ENCODE data around the gene TIGD3. TPM values are rescaled to one million over a fixed set of nuclear protein-coding genes. Genes with fewer than 3 reads are reported as not detected.

Gene TIGD3
- polyA plus RNA-seq, 1 donor (not counting 4 experiments of a cell fraction or from before 2014, with no cell fraction given): not detected

GRCh38 chr11:65321076-65321475 lies 33.5 kb upstream of the TIGD3 start:
- Histone ChIP-seq H2AFZ (ENCODE audit: control insufficient read depth, low read length) (no peak overlapping the region), H3K27me3 (ENCODE audit: control insufficient read depth, extremely low read depth, insufficient read depth, low read length) (no peaks in the 10 kb centered on the region), H3K79me2 (ENCODE audit: control insufficient read depth, insufficient read depth, low read length) (peaks cover 62% of the 10 kb centered on the region), H3K27ac (ENCODE audit: control insufficient read depth, insufficient read depth, low read length) (no peak overlapping the region), H3K4me3 (ENCODE audit: control insufficient read depth in 2 of 3, extremely low read depth in 1 of 3, insufficient read depth in 2 of 3, low read depth in 1 of 3, low read length in 3 of 3) (no peak overlapping the region), H3K4me2 (ENCODE audit: control insufficient read depth, extremely low read depth, insufficient read depth, low read depth, low read length) (no peak overlapping the region), H3K36me3 (ENCODE audit: control insufficient read depth in 2 of 2, extremely low read depth in 1 of 2, insufficient read depth in 2 of 2, low read length in 2 of 2) (peaks cover 24 to 27% of the 10 kb centered on the region in 2 experiments), H3K9ac (ENCODE audit: control insufficient read depth, extremely low read depth, insufficient read depth, low read length) (no peak overlapping the region), H4K20me1 (ENCODE audit: control insufficient read depth, extremely low read depth, insufficient read depth, low read length) (peaks cover 16% of the 10 kb centered on the region), H3K4me1 (ENCODE audit: control insufficient read depth, extremely low read depth, insufficient read depth, low read length) (peaks cover 17% of the 10 kb centered on the region), H3K9me3 (ENCODE audit: control insufficient read depth, low read depth, low read length) (no peaks in the 10 kb centered on the region), H3K9me1 (ENCODE audit: control insufficient read depth, extremely low read depth, insufficient read depth, low read length) (no peaks in the 10 kb centered on the region)
- FAIRE-seq: no peak
- dilution Hi-C loops (cut with MboI; ENCODE audit: extremely low pct_ligation_motif_present, low sequenced_read_pairs): no loop called here
- no peak for DNase-seq (ENCODE audit: low read depth, low spot score)
- no peak for TF ChIP-seq CTCF (optimal IDR thresholded peaks at IDR 0.05 in 1 of 3, IDR thresholded peaks at IDR 0.05 in 1 of 3, conservative IDR thresholded peaks at IDR 0.05 in 1 of 3; ENCODE audit: extremely low read depth in 1 of 3, insufficient read depth in 2 of 3, low read length in 3 of 3)
- TF ChIP-seq EZH2 (IDR thresholded peaks at IDR 0.05; ENCODE audit: low read length): no peak

GRCh38 chr11:65321828-65322485 lies 32.6 kb upstream of the TIGD3 start:
- H3K79me2 ChIP-seq (ENCODE audit: control insufficient read depth, insufficient read depth, low read length): peaks cover 53% of the 10 kb centered on the region
- no peaks in the 10 kb centered on the region for H3K27me3 ChIP-seq (ENCODE audit: control insufficient read depth, extremely low read depth, insufficient read depth, low read length)
- DNase-seq (ENCODE audit: low read depth, low spot score) (no peak), FAIRE-seq (no peak)
- peaks cover 24 to 27% of the 10 kb centered on the region in 2 experiments for H3K36me3 ChIP-seq (ENCODE audit: control insufficient read depth in 2 of 2, extremely low read depth in 1 of 2, insufficient read depth in 2 of 2, low read length in 2 of 2)
- dilution Hi-C loops (cut with MboI; ENCODE audit: extremely low pct_ligation_motif_present, low sequenced_read_pairs): no loop called here
- peaks cover 16% of the 10 kb centered on the region for H4K20me1 ChIP-seq (ENCODE audit: control insufficient read depth, extremely low read depth, insufficient read depth, low read length)
- no peak overlapping the region for H3K9ac ChIP-seq (ENCODE audit: control insufficient read depth, extremely low read depth, insufficient read depth, low read length)
- no peak overlapping the region for H3K27ac ChIP-seq (ENCODE audit: control insufficient read depth, insufficient read depth, low read length)
- no peak overlapping the region for H2AFZ ChIP-seq (ENCODE audit: control insufficient read depth, low read length)
- H3K4me3 ChIP-seq (ENCODE audit: control insufficient read depth in 2 of 3, extremely low read depth in 1 of 3, insufficient read depth in 2 of 3, low read depth in 1 of 3, low read length in 3 of 3): no peak overlapping the region
- peaks cover 8% of the 10 kb centered on the region for H3K4me1 ChIP-seq (ENCODE audit: control insufficient read depth, extremely low read depth, insufficient read depth, low read length)
- TF ChIP-seq EZH2 (IDR thresholded peaks at IDR 0.05; ENCODE audit: low read length) (no peak), CTCF (optimal IDR thresholded peaks at IDR 0.05 in 1 of 3, IDR thresholded peaks at IDR 0.05 in 1 of 3, conservative IDR thresholded peaks at IDR 0.05 in 1 of 3; ENCODE audit: extremely low read depth in 1 of 3, insufficient read depth in 2 of 3, low read length in 3 of 3) (no peak)
- no peaks in the 10 kb centered on the region for H3K9me1 ChIP-seq (ENCODE audit: control insufficient read depth, extremely low read depth, insufficient read depth, low read length)
- no peaks in the 10 kb centered on the region for H3K9me3 ChIP-seq (ENCODE audit: control insufficient read depth, low read depth, low read length)
- H3K4me2 ChIP-seq (ENCODE audit: control insufficient read depth, extremely low read depth, insufficient read depth, low read depth, low read length): no peak overlapping the region
